GM10266 (cell line): ENCODE results near the gene RAB15.

Experiments used
- DNase-seq: peaks from one replicate; pipeline ENCODE4 v3.0.0; 2012; ENCODE audit errors: extremely low spot score
- TF ChIP-seq, protein P1 (sequence below): IDR thresholded peaks from 2 replicates; pipeline ENCODE4 v1.5.1; 2012; ENCODE audit warnings: mild to moderate bottlenecking, low read depth; ENCODE audit not compliant: control insufficient read depth, insufficient read depth; ENCODE audit errors: missing control alignments

The RAB15 gene

DNA sequence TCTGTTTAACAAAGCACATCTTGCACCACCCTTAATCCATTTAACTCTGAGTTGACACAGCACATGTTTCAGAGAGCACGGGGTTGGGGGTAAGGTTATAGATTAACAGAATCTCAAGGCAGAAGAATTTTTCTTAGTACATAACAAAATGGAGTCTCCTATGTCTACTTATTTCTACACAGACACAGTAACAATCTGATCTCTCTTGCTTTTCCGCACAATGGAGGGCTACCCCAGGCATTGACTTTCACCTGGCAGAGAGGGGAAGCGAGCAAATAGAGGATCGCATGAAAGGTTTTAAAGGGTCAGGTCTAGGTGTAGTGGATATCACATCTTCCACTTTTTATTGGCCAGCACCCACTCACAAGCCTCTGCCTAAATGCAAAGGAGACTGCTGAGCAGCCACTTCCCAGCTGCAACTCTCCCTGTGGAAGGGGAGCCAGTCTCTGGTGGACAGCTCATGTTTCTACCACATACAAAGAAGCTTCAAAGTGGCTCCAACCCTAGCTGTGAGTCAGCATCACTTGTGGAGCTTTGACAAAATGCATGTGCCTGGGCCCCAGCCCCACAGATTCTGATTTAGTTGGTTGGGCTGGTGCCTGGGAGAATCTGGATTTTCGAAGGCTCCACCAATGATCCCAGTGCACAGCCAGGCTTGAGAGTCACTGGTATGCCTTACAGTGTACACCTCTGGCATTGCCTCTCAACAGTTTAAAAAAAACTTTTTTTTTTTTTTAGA is 7.4 kb upstream of the RAB15 start:
- no peak for DNase-seq

GRCh38 chr14:64974563-64974962 is 2.4 kb upstream of the RAB15 start:
- TF ChIP-seq, protein P1, sequence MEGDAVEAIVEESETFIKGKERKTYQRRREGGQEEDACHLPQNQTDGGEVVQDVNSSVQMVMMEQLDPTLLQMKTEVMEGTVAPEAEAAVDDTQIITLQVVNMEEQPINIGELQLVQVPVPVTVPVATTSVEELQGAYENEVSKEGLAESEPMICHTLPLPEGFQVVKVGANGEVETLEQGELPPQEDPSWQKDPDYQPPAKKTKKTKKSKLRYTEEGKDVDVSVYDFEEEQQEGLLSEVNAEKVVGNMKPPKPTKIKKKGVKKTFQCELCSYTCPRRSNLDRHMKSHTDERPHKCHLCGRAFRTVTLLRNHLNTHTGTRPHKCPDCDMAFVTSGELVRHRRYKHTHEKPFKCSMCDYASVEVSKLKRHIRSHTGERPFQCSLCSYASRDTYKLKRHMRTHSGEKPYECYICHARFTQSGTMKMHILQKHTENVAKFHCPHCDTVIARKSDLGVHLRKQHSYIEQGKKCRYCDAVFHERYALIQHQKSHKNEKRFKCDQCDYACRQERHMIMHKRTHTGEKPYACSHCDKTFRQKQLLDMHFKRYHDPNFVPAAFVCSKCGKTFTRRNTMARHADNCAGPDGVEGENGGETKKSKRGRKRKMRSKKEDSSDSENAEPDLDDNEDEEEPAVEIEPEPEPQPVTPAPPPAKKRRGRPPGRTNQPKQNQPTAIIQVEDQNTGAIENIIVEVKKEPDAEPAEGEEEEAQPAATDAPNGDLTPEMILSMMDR = no peak

More for the DNA sequence above, 7.4 kb upstream of the RAB15 start:
- TF ChIP-seq, protein P1 = no peak

DNA sequence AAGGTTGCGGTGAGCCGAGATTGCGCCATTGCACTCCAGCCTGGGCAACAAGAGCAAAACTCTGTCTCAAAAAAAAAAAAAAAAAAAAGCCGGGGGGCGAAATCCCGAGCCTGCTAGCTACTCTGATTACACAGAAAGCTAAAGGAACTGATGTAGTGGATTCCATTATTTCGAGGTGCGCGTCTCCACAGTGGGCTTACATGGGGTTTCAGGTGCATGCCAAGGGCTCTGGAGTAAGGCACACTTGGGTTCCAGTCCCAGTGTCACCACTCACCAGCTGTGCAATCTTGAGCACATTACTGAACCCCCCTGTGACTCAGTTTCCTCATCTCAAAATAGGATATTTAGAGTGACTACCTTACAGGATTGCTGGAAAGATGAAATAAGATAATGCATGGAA is 1.7 kb upstream of the RAB15 start:
- TF ChIP-seq, protein P1 = no peak

More at GRCh38 chr14:64974563-64974962, 2.4 kb upstream of the RAB15 start:
- no peak for DNase-seq

GRCh38 chr14:64973026-64973442 is 898 bp upstream of the RAB15 start:
- DNase-seq = no peak
- TF ChIP-seq, protein P1 = no peak

More for the DNA sequence above, 1.7 kb upstream of the RAB15 start:
- no peak for DNase-seq

DNA sequence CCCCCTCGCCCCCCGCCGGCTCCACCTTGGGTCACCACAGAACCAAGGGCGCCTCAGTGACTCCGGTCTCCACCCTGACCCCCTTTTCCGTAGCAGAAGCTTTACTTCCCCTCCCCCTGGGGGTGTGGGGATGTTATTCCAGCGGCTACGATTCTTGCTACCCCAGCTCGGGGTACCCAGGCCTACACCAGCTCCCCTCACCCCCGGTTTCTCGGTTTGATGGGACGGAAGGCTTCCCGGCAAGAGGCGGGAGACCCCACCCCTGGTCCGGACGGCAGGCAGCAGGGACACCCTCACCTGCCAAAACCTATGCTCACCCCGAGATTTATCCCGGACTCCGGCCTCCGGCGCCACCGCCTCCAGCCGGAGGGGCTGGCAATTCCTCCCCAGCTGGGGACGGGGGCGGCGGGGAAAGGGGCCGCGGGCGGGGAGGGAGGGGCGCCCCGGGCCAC is 619 bp downstream of the RAB15 start:
- no peak for DNase-seq
- TF ChIP-seq, protein P1 = no peak

GRCh38 chr14:64970776-64971477 is 1.2 kb downstream of the RAB15 start:
- no peak for DNase-seq
- TF ChIP-seq, protein P1 = no peak

DNA sequence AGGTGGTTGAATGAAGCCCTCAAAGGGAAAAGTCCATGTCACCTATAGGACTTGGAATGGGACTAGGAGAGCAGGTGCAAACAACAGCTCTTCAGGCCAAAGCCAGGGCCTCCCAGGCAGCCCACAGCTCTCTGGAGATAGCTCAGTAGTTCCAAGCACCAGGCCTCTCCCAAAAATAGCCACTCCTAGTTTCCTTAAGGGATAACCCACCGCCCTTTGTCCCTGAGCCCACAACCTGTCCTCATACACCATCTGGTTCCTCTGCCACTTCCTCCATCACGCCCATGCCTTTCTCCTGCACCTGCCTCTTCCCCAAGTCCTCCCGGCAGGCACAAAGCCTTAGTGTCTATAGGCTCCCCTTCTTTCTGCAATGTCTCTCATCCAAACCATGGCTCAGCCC is 2.1 kb downstream of the RAB15 start:
- no peak for DNase-seq
- TF ChIP-seq, protein P1 = no peak
